ENCODE measurements around the gene DCP1B. TPM values are rescaled to one million over a fixed set of nuclear protein-coding genes. Genes with fewer than 3 reads are reported as not detected.

The DCP1B gene
- total and polyA plus RNA-seq, 2 donors (not counting 3 experiments of a cell fraction or from before 2014, with no cell fraction given), result 11.2 to 19.8 TPM

GRCh38 chr12:2046957-2047356, 42.7 kb upstream of the DCP1B start:
- Histone ChIP-seq H3K9me3 (replicated peaks; ENCODE audit: control insufficient read depth, insufficient read depth, low read length) (no peaks in the 10 kb centered on the region), H3K36me3 (ENCODE audit: control insufficient read depth in 2 of 2, extremely low read depth in 1 of 2, insufficient read depth in 2 of 2, low read length in 2 of 2) (no peaks in the 10 kb centered on the region), H3K9me1 (replicated peaks; ENCODE audit: control insufficient read depth, extremely low read depth, insufficient read depth, low read length) (no peaks in the 10 kb centered on the region), H3K4me3 (replicated peaks in 1 of 3; ENCODE audit: insufficient read depth in 1 of 3, low read depth in 1 of 3, low read length in 3 of 3) (no peak overlapping the region), H3K4me2 (ENCODE audit: insufficient read depth, low read length) (no peak overlapping the region), H3K9ac (replicated peaks; ENCODE audit: extremely low read depth, insufficient read depth, low read length) (no peak overlapping the region), H3K27ac (ENCODE audit: insufficient read depth, low read depth, low read length) (no peak overlapping the region), H3K27me3 (ENCODE audit: control insufficient read depth in 2 of 2, insufficient read depth in 2 of 2, low read length in 2 of 2) (peaks cover 19 to 28% of the 10 kb centered on the region in 2 experiments), H2AFZ (ENCODE audit: low read depth, low read length) (no peak overlapping the region), H3K79me2 (ENCODE audit: control insufficient read depth, insufficient read depth, low read length) (no peaks in the 10 kb centered on the region), H4K20me1 (replicated peaks; ENCODE audit: control insufficient read depth, extremely low read depth, insufficient read depth, low read length) (no peaks in the 10 kb centered on the region), H3K4me1 (ENCODE audit: control insufficient read depth, extremely low read depth, insufficient read depth, low read length) (no peaks in the 10 kb centered on the region)
- dilution Hi-C loops (cut with MboI; ENCODE audit: extremely low pct_ligation_motif_present, low sequenced_read_pairs), result no loop called here
- FAIRE-seq (no peak), DNase-seq (ENCODE audit: low read depth, low spot score) (no peak)
- POLR2A ChIA-PET, result no interaction called here
- TF ChIP-seq POLR2A (IDR thresholded peaks at IDR 0.05; ENCODE audit: low read depth, low read length), result no peak
- TF ChIP-seq JUN (IDR thresholded peaks at IDR 0.05; ENCODE audit: borderline replicate concordance, insufficient read depth, insufficient read length, low read depth), result no peak
- TF ChIP-seq CTCF (IDR thresholded peaks at IDR 0.05; ENCODE audit: extremely low read depth in 1 of 2, insufficient read depth in 1 of 2, low read depth in 1 of 2, low read length in 2 of 2), result no peak
- TF ChIP-seq GATA2 (IDR thresholded peaks at IDR 0.05; ENCODE audit: insufficient read depth, insufficient read length, low read depth, low read length), result no peak
- no peak for TF ChIP-seq MYC (IDR thresholded peaks at IDR 0.05; ENCODE audit: low read depth, low read length)
- TF ChIP-seq EZH2 (IDR thresholded peaks at IDR 0.05; ENCODE audit: borderline replicate concordance, low read depth, low read length, severe bottlenecking), result no peak
- no peak for TF ChIP-seq FOS (IDR thresholded peaks at IDR 0.05; ENCODE audit: borderline replicate concordance, insufficient read depth, low read length)
- no peak for TF ChIP-seq MAX (IDR thresholded peaks at IDR 0.05; ENCODE audit: insufficient read depth, insufficient read length)
- no peak for TF ChIP-seq POLR2AphosphoS5 (IDR thresholded peaks at IDR 0.05; ENCODE audit: insufficient read depth, low read depth, low read length)
- CTCF ChIA-PET, result interaction anchor here (1.6 kb wide), 1 partner anchor 29 kb away, joined by 3 read pairs; no protein-coding TSS in a partner anchor
- intact Hi-C loops (cut with micrococcal nuclease), result no loop called here
- no TSS peak for BruUV-seq (replicated peaks)

Measured in endothelial cell of umbilical vein (primary cell).